GM18870 (cell line): ENCODE results near the gene SUMF2.
"Not testable (repeated sequence)": the region's sequence is repeated elsewhere in the genome, so short reads cannot be mapped to it uniquely, and the experiment has no call there.

Source experiments
- ATAC-seq: cut with Tn5 transposase; IDR thresholded peaks from one replicate; pipeline ENCODE4 v1.9.1; 2021; ENCODE audit warnings: moderate library complexity; ENCODE audit not compliant: unreplicated experiment

SUMF2 gene

DNA sequence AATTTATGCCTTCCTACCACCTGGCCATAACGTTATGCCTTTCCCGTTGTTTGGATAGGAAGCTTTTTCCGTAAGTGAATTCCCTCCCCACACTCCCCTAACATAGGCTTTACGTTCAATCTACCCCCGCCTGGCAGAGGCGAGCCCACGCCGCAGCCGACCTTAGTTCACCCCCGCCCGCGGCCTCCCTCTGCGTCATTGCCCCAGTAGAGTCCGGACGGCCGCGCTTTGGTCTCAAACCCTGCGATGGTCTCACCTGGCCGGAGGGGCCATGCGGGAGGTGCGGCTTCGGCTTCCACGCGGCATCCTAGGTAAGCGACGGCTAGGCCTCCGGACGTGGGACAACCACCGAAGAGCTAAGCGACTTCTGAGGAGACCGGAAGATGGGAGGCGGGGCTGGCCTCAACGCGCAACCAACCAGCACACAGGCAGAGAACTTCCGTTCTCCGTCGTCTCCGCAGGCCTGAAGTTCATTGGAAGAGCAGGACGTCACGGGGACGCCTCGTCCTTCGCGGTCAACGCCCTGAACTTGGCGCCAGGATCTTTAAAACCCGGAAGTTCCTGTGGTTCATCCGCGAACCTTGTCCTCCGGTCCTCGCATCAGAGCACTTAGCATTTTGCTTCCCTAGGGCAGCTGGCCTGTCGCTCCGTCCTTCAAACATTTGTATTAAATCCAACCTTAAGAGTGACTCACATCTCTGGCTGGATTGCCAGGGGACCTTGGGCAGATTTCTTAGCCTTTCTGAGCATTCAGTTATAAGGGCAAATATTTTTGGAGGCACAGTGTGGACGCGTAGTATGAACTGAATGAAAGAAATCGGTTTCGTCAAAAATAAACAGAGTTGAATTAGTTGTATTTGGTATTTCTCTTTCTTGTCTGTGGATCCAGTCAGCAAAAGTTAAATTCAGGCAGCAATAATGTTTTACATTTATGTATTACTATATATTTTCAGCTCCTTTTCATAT lies 42.3 kb downstream of the SUMF2 start, which contains the start of gene CHCHD2:
Gene CHCHD2 (minus strand): TSS at position 369 of the 966 bp plus-strand sequence. CDS start 63 bp downstream, at position 306.
- ATAC-seq = peak; percentile 100

DNA sequence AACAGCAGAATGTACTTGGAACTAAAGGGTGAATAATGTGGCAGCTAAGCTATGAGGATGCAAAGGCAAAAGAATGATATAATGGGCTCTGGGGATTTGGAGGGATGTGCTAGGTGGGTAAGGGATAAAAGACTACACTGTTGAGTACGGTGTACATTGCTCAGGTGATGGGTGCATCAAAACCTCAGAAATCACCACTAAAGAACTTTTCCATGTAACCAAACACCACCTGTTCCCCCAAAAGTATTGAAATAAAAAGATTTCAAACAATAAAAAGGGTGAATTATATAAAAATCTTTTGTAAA lies 43.8 kb downstream of the SUMF2 start:
- ATAC-seq = no peak

DNA sequence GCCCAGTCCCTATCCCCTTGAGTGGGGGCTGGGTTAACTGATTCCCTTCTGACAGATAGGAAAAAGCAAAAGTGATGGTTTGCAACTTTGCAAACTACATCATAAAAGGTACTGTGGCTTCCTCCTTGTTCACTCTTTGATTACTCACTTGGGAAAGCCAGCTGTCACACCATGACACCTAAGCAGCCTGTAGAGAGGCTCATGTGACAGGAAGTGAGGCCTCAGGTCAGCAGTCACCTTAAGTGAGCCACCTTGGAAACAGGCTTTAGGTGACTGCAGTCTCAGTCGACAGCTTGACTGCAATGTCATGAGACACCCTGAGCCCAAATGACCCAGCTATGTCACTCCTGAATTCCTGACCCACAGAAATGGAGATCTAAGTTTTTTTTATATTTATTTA lies 46.5 kb downstream of the SUMF2 start:
- no peak for ATAC-seq

DNA sequence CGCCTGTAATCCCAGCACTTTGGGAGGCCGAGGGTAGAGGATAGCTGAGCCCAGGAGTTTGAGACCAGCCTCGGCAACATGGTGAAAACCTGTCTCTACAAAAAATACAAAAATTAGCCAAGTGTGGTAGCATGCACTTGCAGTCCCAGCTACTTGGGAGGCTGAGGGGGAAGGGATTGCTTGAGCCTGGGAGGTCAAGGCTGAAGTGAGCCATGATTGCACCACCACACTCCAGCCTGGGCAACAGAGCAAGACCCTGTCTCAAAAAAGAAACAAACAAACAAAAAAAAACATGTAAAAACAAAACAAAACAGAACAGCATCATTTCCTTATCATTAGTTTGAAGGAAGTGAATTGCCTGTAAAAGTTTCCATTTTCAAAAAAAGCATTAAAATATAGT lies 48.2 kb downstream of the SUMF2 start:
- ATAC-seq = not testable (repeated sequence)

DNA sequence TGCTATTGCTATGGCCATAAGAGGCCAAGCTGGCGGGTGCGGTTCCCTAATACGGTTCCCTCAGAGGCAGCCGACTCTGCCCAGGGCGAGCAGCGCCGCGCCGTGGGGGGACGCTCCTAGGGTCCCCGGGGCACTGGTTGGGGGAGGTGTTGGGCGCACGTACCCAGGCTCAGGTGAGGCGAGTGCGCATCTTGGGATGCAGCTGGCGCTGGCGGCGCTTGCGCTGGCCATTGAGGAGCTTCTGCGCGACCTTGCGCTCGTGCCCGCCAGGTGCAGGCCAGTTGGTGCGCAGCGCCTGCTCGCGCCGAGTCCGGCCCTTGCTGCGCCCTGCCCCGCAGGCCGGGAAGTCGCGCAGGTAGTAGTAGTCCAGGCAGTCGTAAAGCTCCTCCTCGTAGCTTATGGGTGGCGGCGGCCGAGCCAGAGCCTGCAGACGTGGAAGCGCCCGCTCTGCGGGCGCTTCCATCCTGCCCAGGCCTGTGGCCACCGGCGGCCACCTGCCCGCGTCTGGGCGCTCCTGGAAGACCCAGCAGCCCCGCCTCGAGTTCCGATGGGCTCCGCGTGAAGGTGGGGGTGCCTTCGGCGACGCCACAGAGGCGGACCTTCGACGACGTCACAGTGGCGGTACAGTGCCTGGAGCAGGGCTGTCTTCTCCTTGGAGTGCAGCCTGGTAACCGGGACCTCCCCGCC lies 51.9 kb downstream of the SUMF2 start, which contains the start of gene NUPR2:
Gene NUPR2 (minus strand): TSS at position 566 of the 687 bp plus-strand sequence. CDS start 103 bp downstream, at position 463.
- no peak for ATAC-seq

DNA sequence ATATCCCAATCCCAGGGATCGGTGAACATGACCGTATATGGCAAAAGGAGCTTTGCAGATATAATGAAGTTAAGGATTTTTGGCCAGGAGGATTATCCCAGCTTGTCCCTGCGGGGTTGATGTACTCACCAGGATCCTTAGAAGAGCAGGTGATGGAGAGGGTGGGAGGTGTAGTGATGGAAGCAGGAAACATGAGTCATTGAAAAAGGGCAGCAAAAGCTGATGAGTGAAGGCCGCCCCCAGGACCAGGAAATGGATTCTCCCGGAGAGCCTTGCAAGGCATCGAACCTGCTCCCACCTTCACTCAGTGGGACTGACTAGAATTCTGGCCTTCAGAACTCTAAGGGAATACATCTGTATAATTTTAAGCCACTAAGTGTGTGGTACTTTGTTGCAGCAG lies 57.4 kb downstream of the SUMF2 start:
- ATAC-seq = no peak

DNA sequence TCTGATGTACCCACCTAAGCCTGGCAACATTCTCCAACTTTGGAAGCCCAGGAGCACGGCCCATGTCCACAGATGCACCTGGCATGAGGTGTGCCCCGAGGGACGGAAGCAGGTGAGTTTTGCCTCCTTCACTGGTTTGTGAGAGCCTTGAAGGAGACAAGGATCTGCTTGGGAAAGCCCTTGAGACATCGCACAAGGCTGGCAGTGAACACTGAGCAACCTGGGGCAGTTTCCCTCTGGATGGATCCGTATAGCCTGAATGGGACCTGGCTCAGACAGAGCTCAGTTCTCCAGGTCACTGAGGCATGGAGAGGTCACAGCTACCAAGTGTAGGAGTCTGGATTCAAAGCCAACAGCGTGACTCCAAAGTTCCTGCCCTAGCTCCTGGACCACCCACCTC lies 60.9 kb downstream of the SUMF2 start:
- no peak for ATAC-seq

DNA sequence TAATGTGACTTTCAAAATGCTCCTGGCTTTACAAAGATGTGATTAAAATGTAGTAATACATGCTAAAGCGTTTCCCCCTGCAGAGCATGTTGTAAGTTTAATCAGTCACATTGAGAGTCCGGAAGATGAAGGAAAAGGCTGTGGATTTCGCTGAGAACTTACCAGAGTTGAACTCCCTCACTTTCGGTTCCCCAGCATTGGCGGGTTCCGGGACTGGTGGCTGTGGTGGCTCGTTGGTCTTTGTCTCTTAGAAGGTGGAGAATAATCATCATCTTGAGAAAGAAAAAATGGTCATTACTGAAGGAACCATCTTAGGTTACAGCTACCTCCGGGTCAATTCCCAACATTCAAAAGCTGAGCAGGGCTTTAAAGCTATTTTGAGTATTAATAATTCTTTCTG lies 61.7 kb downstream of the SUMF2 start:
- ATAC-seq = no peak

DNA sequence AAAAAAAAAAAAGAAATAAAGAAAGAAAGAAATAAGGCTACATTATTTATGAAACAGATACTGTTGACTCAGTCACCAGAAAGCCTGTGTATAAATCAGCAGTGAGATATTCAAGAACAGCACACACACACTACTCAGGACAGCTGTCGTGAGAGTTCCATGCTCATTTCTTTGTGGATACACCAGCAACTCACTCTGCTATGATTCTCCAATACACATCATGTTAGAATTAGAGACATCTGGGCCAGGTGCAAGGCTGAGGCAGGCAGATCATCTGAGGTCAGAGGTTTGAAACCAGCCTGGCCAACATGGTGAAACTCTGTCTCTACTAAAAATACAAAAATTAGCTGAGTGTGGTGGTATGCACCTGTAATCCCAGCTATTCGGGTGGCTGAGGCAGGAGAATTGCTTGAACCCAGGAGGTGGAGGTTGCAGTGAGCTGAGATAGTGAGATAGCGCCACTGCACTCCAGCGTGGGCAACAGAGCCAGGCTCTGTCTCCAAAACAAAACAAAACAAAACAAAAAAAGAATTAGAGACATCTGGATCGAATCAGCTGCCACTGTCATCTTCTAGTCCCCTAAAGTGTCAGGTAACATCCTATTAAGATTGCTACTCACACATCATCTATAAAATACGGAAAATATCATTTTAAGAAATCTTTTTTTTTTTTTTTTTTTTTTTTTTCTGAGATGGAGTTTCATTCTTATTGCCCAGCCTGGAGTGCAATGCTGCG lies 63.3 kb downstream of the SUMF2 start:
- ATAC-seq = no peak
